PFSK-1 (cell line): ENCODE data around the gene MPP3.

Experiments
- POLR2AphosphoS5 ChIP-seq: IDR thresholded peaks from 2 replicates; pipeline ENCODE4 v1.6.1; 2012; ENCODE audit warnings: low read depth, mild to moderate bottlenecking, control low read depth, low read length, moderate library complexity
- SIN3A ChIP-seq: IDR thresholded peaks from 2 replicates; pipeline ENCODE4 v1.6.1; 2012; ENCODE audit warnings: mild to moderate bottlenecking, low read length, moderate library complexity, borderline replicate concordance; ENCODE audit not compliant: insufficient read depth
- TAF1 ChIP-seq: IDR thresholded peaks from 2 replicates; pipeline ENCODE4 v1.6.1; 2012; ENCODE audit warnings: low read length, control low read depth, borderline replicate concordance; ENCODE audit not compliant: insufficient read depth

GRCh38 chr17:43864161-43864984 lies 31.4 kb upstream of the MPP3 start:
- TF ChIP-seq SIN3A, result no peak
- no peak for TF ChIP-seq POLR2AphosphoS5
- no peak for TF ChIP-seq TAF1
